GM19239 (cell line): ENCODE results near the gene TRAF7.
"Not testable (repeated sequence)": the region's sequence is repeated elsewhere in the genome, so short reads cannot be mapped to it uniquely, and the experiment has no call there.

Experiments used
- DNase-seq: peaks from one replicate; pipeline ENCODE4 v3.0.0; 2011; ENCODE audit warnings: low spot score; ENCODE audit not compliant: insufficient read length
- FAIRE-seq: peaks from 2 replicates; lab custom pipeline; 2011; peaks lifted over from hg19 to GRCh38; lab: Jason Lieb, UNC

The TRAF7 gene

DNA sequence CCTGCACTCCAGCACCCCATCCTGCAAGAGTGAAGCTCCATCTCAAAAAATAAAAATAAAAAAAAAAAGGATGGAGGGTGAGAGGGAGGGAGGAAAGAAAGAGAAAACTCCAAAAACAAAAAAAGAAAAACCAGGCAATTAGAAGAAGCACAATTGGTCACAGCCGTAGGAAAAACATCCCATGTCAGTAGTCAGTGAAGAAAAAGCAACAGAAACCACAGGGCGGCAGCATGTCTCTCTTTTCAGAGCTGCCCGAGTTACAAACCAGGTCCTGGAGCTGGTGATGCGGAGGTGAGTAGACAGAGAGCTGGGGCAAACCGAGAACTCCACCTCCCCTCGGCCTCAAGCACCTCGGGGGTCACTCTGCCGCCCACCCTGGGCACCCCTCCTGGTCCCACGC, 34.3 kb upstream of the TRAF7 start:
- not testable (repeated sequence) for FAIRE-seq, DNase-seq

GRCh38 chr16:2121853-2122252, 33.7 kb upstream of the TRAF7 start:
- no peak for DNase-seq
- FAIRE-seq = no peak

DNA sequence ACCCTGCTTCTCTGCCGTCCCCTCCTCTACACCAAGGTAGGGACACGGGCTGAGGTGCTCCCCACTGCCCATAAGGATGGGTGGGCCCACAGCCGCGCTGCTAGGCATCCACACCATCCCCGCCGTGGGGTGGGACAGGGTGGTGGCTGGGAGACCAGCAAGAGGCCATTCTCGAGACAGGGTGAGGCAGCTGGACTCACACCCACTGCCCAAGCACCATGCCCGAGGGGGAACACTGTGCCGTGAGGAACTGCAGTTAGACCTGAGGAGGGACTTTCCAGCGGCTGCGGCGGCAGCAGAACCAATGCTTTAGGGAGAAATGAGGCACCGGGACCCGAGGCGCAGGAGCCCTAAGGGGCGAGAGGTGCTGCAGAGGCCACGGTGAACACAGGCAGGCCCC, 33.2 kb upstream of the TRAF7 start:
- FAIRE-seq = no peak
- no peak for DNase-seq

- not testable (repeated sequence) for FAIRE-seq, DNase-seq
Observed at GRCh38 chr16:2122934-2123683, 32.5 kb upstream of the TRAF7 start.

DNA sequence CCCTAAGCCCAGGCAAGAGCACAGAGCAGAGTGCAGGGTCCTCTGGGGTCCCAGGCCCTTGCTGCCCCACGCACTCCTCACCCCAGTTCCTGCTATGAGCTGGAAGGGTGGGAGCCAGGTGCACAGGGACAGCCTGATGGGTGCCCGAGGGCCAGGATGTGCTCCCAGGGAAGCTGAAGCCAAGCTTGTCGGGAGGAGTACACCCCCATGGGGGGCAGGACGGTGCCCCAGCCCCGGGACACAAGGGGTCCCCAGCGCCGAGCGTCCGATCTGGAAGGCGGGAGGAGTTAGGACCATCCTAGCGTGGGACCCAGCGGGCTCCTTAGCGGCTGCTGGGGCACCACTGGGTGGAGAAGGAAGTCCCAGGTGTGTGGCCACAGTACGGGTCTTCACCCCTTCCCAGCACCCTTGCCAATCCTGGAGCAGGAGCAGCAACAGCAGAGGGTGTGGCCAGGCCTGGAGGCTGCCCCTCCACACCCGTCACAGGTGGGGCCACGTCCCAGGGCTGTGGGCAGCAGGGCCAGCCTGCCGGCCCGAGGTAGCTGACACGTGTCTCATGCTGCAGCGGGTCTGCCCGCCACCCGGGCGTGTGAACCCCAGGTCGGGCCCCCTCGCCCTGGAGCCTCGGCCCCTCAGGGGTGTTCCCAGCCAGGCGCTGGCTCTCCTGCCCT, 31.7 kb upstream of the TRAF7 start:
- FAIRE-seq, DNase-seq: not testable (repeated sequence)

DNA sequence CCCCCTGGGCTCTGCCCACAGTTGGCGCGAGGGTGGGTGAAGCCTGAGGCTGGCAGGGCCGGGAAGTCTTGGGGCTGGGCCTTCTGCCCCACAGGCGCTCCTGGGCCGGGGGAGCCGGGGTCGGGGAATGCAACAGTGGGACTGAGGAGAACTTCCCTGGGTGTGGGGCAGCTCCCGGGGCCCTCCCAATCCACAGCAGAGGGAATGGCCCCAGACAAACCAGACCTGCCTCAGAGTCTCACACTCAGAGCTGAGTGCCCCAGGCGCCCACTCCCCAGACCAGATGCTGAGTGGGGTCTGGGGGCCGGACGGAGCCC, 31.2 kb upstream of the TRAF7 start:
- FAIRE-seq, DNase-seq: not testable (repeated sequence)

GRCh38 chr16:2124694-2125444, 30.7 kb upstream of the TRAF7 start:
- not testable (repeated sequence) for DNase-seq, FAIRE-seq

- DNase-seq, FAIRE-seq: not testable (repeated sequence)
Observed at GRCh38 chr16:2125609-2126008, 30.0 kb upstream of the TRAF7 start.

- DNase-seq, FAIRE-seq: not testable (repeated sequence)
Observed at GRCh38 chr16:2126161-2126743, 29.3 kb upstream of the TRAF7 start.

DNA sequence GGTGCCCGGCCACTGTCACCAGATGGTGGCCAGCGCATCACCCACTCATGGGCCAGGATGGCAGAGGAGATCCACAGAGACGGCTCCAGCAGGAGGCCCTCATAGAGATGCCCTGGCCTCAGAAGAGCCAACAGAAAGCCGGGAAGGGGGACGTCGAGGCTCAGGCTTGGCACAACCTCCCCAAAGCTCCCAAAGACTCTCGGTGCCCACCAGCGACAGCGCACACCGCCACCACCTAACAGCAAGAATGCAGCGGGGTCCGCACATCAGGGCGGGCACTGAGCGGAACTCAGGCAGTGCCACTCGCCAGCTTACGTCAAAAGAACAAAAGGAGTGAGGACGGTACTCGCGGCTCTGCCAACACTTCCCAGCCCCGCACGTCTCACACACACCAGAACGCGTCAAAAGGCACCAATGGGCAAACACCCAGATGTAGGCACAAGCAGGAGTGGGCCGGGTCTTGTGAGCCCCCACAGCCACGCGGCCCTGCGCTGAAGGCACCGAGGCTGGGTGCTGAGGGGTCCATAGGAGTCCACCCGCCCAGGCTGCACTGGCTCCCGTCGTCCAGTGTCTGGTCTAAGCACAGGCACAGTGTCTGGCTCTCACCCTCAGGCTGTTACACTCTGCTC, 28.5 kb upstream of the TRAF7 start:
- not testable (repeated sequence) for DNase-seq, FAIRE-seq

DNA sequence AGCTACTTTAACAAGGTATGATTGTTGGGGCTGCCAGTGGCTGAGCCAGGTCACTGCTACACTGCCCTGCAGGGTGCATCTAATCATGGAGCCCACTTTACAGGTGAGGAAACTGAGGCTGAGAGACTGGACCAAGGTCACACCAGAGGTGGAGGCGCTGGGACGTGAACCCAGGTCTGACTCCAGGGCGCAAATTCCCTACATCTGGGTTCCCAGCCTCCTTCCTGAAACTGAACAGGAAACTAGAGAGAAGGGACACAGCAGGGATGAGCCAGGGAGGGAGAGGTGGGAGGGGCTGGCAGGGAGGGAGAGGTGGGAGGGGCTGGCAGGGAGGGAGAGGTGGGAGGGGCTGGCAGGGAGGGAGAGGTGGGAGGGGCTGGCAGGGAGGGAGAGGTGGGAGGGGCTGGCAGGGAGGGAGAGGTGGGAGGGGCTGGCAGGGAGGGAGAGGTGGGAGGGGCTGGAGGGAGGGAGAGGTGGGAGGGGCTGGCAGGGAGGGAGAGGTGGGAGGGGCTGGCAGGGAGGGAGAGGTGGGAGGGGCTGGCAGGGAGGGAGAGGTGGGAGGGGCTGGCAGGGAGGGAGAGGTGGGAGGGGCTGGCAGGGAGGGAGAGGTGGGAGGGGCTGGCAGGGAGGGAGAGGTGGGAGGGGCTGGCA, 27.8 kb upstream of the TRAF7 start:
- not testable (repeated sequence) for DNase-seq, FAIRE-seq

GRCh38 chr16:2129251-2129650, 26.3 kb upstream of the TRAF7 start:
- DNase-seq, FAIRE-seq: not testable (repeated sequence)

GRCh38 chr16:2129890-2130447, 25.6 kb upstream of the TRAF7 start:
- not testable (repeated sequence) for DNase-seq, FAIRE-seq

- FAIRE-seq, DNase-seq: not testable (repeated sequence)
Observed at GRCh38 chr16:2133797-2134196, 21.8 kb upstream of the TRAF7 start.

DNA sequence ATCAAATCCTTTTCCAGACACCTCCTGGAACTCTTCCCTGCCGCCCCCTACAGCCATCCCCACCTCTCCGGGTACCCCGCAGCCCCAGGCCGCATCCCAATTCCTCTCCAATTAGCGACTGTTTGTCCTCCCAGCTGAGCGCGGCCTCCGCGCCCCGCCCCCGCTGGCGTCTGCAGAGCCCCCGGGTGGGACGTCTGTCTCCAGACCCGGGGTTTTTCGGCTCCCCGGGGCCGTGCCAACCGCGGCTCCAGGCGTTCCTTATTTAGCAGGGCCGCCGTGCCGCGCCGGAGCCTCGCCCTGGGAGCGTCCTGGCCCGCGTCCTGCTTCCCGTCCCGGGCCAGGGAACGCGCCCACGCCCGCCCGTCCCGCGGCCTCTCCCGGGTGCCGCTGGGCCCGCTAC, 20.5 kb upstream of the TRAF7 start:
- not testable (repeated sequence) for FAIRE-seq, DNase-seq

DNA sequence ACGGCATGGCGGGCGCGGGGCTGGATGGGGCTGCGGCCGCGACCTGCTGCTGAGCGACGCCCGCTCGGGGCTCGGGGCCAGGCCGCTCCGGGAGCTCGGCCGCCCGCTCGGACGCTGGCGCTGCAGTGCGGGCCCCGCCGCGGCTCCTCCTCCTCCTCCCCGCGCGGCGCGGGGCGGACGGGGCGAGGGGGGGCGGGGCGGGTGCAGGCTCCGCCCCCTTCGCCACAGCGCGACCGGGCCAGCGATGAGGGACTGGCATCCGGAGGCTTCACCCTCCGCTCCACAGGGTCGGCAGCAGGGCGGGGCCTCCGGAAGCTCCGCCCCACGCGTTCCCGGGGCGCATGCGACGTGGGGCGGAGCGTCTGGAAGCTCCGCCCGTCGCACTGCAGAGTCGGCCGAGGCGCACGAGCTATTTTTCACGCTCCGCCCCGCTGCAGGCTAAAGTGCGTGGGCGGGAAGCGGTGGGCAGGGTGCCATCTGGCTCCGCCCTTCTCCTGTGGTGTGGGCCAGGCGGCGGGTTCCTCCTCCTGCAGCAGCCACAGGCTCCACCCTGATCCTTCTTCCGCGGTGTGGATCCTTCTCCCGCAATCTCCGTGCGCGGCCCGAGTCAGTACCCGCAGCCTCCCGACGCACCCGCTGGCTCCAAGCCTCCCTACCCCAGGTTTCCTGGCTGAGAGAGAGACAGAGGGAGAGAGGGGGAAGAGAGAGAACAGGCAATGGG, 19.7 kb upstream of the TRAF7 start, which contains the start of gene PKD1:
Gene PKD1 (minus strand): TSS at position 129 of the 721 bp plus-strand sequence. CDS start 209 bp downstream, outside the sequence.
- peak; percentile 58 for FAIRE-seq

GRCh38 chr16:2142942-2143877, 12.4 kb upstream of the TRAF7 start:
- DNase-seq (no peak), FAIRE-seq (no peak)

More for the DNA sequence above, 19.7 kb upstream of the TRAF7 start, which contains the start of gene PKD1:
- not testable (repeated sequence) for DNase-seq
